Ishikawa (cell line): Measurements from ENCODE around the gene CCDC57.

Experiments used
- CEBPB ChIP-seq: IDR thresholded peaks from 2 replicates; pipeline ENCODE4 v1.6.1; 2012
- CREB1 ChIP-seq: IDR thresholded peaks from 2 replicates; pipeline ENCODE4 v1.6.1; 2012; ENCODE audit warnings: low read depth
- EGR1 ChIP-seq: IDR thresholded peaks from 2 replicates; pipeline ENCODE4 v1.6.1; 2012
- EP300 ChIP-seq: IDR thresholded peaks from 2 replicates; pipeline ENCODE4 v1.6.1; 2012; ENCODE audit warnings: borderline replicate concordance
- FOXM1 ChIP-seq: IDR thresholded peaks from 2 replicates; pipeline ENCODE4 v1.6.1; 2012; ENCODE audit warnings: low read depth, borderline replicate concordance
- MAX ChIP-seq: IDR thresholded peaks from 2 replicates; pipeline ENCODE4 v1.6.1; 2012
- NFIC ChIP-seq: IDR thresholded peaks from 2 replicates; pipeline ENCODE4 v1.6.1; 2012
- RAD21 ChIP-seq: IDR thresholded peaks from 2 replicates; pipeline ENCODE4 v1.6.1; 2012; ENCODE audit warnings: low read depth
- TAF1 ChIP-seq: IDR thresholded peaks from 2 replicates; pipeline ENCODE4 v1.6.1; 2012; ENCODE audit warnings: low read depth, mild to moderate bottlenecking
- TCF12 ChIP-seq: IDR thresholded peaks from 2 replicates; pipeline ENCODE4 v1.6.1; 2012; ENCODE audit warnings: low read depth
- TEAD4 ChIP-seq: IDR thresholded peaks from 2 replicates; pipeline ENCODE4 v1.6.1; 2012
- YY1 ChIP-seq: IDR thresholded peaks from 2 replicates; pipeline ENCODE4 v1.6.1; 2012; ENCODE audit warnings: low read depth
- ZBTB7A ChIP-seq: IDR thresholded peaks from 2 replicates; pipeline ENCODE4 v1.6.1; 2012; ENCODE audit warnings: low read depth
- TF ChIP-seq, protein P1 (sequence below): IDR thresholded peaks from 2 replicates; pipeline ENCODE4 v1.6.1; 2012; ENCODE audit warnings: low read depth, mild to moderate bottlenecking
- TF ChIP-seq, protein P2 (sequence below): IDR thresholded peaks from 2 replicates; pipeline ENCODE4 v1.6.1; 2012

Gene CCDC57

GRCh38 chr17:82235056-82235774 lies 22.6 kb upstream of the CCDC57 start:
- TF ChIP-seq ZBTB7A (0 out of 2 replicates have a peak, but pooled peaks have one; percentile 1), TEAD4 (no peak), MAX (no peak), EP300 (no peak), EGR1 (no peak), TAF1 (no peak), NFIC (0 out of 2 replicates have a peak, but pooled peaks have one; percentile 19)

DNA sequence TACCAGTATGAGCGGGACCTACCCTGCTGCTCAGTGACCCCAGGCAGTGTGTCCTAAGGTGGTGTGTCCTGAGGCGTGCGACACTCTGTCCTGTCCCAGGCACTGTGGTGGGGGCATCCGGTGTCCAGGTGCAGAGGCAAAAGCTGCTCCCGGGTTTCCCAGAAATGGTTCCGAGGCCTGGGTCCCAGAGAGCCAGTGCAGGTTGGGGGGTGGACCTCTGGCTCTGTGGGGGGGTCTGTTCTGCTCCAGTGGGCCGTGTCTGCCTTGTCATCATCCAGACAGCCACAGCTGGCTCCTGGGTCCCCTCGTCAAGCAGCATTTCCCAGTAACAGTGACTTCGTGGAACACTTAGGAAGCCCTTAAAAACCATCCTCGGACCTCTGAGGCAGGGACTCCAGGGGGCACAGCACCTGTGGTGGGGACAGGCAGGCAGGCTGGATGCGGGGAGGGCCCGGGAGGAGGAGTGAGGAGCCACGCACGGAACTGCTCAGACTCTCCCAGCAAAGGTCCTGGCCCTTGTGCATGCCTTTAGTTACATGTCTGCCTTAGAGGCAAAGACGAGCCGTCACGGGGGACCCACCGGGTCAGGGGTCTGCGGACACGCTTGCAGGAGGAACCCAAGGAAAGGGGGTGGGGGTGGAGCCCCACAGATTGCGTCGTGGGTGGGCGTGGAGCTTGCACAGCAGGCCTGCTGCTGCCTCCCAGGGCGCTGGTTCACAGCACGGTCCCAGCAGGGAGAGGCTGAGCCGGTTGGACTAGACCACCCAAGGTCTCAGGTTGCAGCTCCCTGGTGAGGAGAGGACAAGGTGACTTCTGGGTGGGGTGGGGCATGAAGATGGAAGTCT lies 21.8 kb upstream of the CCDC57 start:
- peak; percentile 81; the same call in 1 of the 2 replicates for TF ChIP-seq CEBPB
- TF ChIP-seq RAD21 = peak; percentile 19; the same call in 1 of the 2 replicates
- TF ChIP-seq YY1 = peak; percentile 81
- TF ChIP-seq NFIC = peak; percentile 98
- peak; percentile 53 for TF ChIP-seq CREB1
- TF ChIP-seq EP300 = peak; percentile 98
- peak; percentile 92 for TF ChIP-seq MAX
- peak; percentile 92 for TF ChIP-seq ZBTB7A
- peak; percentile 92 for TF ChIP-seq FOXM1
- TF ChIP-seq TAF1 = no peak; the same call in 1 of the 2 replicates
- peak; percentile 99 for TF ChIP-seq TCF12
- TF ChIP-seq TEAD4 = peak; percentile 93
- peak; percentile 77 for TF ChIP-seq EGR1
- TF ChIP-seq, protein P1, sequence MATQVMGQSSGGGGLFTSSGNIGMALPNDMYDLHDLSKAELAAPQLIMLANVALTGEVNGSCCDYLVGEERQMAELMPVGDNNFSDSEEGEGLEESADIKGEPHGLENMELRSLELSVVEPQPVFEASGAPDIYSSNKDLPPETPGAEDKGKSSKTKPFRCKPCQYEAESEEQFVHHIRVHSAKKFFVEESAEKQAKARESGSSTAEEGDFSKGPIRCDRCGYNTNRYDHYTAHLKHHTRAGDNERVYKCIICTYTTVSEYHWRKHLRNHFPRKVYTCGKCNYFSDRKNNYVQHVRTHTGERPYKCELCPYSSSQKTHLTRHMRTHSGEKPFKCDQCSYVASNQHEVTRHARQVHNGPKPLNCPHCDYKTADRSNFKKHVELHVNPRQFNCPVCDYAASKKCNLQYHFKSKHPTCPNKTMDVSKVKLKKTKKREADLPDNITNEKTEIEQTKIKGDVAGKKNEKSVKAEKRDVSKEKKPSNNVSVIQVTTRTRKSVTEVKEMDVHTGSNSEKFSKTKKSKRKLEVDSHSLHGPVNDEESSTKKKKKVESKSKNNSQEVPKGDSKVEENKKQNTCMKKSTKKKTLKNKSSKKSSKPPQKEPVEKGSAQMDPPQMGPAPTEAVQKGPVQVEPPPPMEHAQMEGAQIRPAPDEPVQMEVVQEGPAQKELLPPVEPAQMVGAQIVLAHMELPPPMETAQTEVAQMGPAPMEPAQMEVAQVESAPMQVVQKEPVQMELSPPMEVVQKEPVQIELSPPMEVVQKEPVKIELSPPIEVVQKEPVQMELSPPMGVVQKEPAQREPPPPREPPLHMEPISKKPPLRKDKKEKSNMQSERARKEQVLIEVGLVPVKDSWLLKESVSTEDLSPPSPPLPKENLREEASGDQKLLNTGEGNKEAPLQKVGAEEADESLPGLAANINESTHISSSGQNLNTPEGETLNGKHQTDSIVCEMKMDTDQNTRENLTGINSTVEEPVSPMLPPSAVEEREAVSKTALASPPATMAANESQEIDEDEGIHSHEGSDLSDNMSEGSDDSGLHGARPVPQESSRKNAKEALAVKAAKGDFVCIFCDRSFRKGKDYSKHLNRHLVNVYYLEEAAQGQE = 0 out of 2 replicates have a peak, but pooled peaks have one; percentile 27
- TF ChIP-seq, protein P2, sequence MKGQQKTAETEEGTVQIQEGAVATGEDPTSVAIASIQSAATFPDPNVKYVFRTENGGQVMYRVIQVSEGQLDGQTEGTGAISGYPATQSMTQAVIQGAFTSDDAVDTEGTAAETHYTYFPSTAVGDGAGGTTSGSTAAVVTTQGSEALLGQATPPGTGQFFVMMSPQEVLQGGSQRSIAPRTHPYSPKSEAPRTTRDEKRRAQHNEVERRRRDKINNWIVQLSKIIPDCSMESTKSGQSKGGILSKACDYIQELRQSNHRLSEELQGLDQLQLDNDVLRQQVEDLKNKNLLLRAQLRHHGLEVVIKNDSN = peak; percentile 56; the same call in 1 of the 2 replicates

- no peak for TF ChIP-seq NFIC
These were observed 20.5 kb upstream of the CCDC57 start for GRCh38 chr17:82232876-82233785.

GRCh38 chr17:82232322-82232820 lies 19.7 kb upstream of the CCDC57 start:
- TF ChIP-seq CREB1 (no peak), TAF1 (no peak), ZBTB7A (no peak)
- TF ChIP-seq, protein P1 = no peak

- TF ChIP-seq EP300 (no peak), TEAD4 (no peak), TCF12 (no peak), EGR1 (peak; percentile 41; the same call in 1 of the 2 replicates), FOXM1 (no peak), MAX (no peak), ZBTB7A (peak; percentile 56; the same call in 1 of the 2 replicates), TAF1 (0 out of 2 replicates have a peak, but pooled peaks have one; percentile 7), CEBPB (peak; percentile 65), CREB1 (no peak), NFIC (0 out of 2 replicates have a peak, but pooled peaks have one; percentile 6), RAD21 (no peak), YY1 (no peak)
- TF ChIP-seq, protein P1 = no peak
- TF ChIP-seq, protein P2 = no peak
These were observed 19.1 kb upstream of the CCDC57 start for GRCh38 chr17:82231562-82232321.
